CD4-positive, alpha-beta T cell treated with Interleukin-6 for 4 hours (primary cell): ENCODE measurements around the gene CHST1.

ENCODE experiments used
- DNase-seq: peaks from one replicate; pipeline ENCODE4 v3.0.0-alpha.2; 2020; ENCODE audit warnings: mixed read lengths

Gene CHST1

DNA sequence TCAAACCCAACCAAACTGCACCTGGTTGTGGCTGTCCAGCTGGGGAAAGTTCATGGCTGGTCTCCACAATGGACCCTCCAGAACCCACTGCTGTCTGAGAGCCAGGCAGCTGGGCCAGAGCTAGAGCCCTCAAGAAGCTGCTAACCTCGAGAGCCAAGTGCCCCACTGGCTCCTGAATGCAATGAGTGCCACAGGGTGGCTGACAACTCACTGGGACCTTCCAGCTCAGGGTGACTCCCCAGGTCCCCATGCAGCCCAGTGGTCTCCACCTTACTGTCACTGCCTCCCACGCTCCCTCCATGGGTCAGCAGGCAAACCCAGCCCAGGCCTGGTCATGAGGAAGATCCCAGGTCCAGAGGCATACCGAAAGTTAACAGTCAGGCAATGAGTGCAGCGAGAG is 8.0 kb upstream of the CHST1 start:
- no peak for DNase-seq

- DNase-seq, result no peak
Observed at GRCh38 chr11:45672593-45672992, 7.2 kb upstream of the CHST1 start.

DNA sequence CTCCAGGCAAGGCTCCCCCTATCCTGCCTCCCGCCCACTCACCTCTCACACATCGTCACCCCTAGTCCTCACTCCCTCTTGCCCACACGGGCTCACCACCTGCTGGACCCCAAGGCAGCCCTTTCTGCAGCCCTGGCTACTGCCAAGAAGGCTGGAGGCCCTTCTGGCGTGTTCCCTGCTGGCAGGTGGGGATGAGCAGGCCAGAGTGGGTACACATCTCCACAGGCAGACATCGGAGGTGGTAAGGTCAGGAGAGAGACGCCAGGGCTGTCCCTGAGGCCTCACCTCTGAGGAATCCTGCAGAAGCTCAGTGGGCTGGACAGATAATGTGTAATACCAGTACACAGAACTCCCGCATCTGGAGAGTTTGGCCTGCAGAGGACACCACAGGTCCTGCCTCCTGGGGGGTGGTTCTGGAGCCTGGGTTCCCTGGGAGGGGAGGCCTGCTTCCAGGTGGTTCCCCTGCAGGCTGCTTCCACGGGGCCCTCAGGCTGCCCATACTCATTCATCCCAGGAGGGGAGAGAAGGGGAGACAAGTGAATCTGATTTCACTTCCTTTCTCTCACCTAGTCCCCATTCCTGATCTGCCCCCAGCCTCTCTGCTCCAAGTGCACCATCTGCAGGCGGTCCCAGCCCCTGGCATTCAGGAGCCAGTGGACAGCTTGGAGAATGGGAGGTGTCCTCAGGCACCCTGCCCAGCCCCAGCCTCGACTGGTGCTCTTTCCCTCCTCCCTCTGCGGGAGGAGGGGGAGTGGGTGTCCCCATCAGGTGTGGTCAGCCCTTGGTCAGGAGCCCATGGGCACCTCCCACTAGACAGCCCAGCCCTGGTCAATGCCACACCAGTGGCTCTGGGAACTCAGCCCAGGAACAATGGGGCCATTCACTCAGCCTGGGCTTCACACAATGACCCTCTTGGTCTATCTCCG is 6.1 kb upstream of the CHST1 start:
- DNase-seq, result no peak

DNA sequence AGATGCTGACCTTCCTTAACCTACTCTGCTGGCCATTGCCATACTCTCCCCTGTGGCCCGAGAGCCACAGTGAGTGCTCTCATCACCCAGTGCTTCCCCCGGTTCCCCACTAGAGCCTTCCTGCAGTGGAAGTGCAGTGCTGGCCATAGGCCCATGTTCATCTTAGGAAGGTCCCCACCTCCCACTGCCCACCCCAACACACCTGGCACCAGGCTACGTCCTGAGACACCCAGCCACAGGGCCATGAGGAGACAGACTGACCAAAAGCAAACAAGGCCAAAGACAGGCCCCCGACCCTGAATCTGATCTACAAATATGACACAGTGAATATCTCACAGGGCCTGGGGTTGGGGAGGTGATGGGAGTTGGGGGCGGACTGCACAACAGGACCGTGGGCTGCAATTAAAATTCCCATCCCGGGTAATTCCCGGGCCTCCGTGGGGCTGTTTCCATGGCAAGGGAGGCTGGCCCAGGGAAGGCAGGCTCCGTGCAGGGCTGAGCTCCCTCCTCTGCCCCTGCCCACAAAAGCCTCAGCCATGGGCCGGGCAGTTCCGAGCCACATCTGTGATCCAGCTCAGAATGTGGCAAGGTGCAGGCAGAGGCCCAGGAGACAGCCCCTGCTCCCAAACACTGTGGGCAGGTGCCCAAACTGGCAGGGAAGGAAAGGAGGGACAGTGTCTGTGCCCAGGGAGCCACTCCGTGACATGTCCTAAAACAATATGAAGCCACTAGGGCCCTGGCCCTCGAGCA is 5.1 kb upstream of the CHST1 start:
- DNase-seq, result no peak

DNA sequence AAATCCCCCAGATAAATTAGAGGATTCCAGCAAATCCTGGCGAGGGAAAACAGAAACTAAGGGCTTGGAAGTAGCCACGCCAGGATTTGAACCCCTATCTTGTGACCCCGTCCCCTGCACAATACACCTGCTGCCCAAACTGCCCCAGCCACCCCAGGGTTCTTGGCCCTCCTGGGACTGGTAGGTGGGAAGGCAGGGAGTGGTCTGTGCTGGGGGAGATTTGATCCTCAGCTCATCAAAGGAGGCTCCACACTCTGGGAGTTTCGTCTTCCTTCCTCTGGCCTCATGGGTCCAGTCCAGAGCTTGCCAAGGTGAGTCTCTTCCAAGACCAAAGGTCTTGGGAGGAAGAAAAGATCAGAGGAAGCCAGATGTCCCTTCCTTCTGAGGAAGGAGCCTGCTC is 4.5 kb upstream of the CHST1 start:
- DNase-seq, result no peak

DNA sequence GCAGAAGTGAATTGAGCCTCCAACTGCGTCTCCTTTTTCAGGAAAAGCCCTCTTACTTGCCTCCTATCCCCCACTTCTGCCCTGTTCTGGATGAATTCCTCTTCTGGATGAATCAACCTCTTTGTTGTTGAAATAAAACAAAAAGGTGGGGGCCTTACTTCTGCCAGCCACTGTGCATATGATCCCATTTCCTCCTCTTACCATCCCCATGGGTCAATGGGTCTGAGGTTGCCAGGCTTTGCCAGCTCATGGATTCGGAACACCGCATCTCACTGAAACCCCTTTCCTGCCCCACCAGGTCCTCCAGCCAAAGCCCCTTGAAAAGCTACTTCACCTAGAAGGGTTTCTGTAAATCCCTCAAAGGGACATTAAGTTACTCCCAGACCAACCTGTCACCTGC is 3.7 kb upstream of the CHST1 start:
- DNase-seq, result no peak

DNA sequence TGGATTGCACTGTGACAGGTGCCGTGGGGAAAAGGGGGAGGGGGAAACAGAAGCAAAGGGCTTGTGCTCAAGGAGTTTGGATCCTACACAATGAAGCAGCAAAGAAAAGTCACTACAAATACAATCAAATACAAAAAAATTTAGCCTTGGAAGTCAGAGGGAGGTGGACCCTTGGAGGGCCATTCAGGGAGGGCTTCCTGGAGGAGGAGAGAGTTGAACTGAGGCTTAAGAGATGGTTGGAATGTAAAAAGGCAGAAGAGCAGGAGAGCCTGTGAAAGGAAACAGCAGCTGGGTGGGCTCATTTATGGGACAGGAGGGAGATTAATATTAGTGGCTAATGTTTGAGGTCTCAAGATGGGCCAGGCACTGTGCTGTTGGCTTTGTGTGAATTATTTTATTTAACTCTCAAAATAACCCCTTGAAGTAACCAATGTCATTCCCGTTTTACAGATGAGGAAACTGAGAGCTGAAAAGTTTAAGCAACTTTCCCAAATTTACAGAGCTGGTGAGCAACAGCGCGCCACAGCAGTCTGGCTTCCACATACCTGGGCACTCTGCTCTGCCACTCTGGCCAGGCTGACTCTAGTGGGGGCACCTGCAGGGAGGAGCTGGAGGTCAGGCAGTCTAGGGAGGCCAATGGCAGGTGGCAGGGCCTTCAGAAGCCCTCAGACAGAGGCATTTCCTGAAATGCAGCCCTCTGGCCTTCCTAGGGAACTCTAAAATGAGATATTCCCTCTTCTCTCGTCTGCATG is 2.7 kb upstream of the CHST1 start:
- DNase-seq, result no peak

DNA sequence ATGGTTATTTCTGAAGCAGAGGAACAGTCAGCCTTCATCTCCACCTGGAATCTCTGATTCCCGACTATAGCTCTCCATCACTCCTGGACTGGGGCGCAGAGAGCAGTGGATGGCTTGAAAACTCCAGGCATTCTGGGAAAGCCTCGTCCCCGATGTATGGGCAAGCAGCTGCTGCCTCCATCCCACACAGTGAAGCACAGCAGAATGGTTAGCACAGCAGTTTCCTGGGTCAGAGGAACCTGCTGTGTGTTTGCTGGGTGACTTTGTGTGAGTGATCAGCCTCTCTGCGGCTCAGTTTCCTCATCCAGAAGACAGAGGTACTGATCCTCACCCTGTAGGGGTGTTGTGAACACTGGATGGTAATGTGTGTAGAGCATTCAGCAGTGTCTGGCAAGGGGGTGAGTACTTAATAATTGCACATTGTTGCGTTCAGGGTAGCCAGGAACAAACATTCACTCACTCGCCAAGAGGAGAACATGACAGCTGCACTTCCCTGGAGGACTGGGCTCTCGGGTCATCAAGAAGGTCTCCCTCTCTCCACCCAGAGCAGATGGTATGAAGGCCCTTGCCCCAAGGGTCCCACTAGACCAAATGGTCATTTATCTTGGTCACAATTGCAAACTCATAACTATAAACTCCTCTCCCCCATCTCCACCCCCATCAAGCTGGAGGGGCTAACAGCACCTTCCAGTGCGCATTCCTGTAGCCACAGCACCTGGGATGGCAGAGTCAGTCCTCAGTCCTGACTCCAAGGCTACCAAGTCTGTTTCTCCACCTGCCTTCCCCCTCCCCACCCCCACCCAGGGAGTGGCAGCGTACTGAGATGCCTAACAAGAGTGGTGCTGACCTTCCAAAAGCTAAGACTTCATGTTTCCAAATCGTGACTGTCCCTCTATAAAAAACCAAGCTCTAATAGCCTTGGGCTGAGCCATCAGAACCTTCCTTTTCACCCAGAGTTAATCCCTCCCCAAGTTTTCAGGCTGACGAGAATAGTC is 1.5 kb upstream of the CHST1 start:
- no peak for DNase-seq

GRCh38 chr11:45665933-45666647 is 668 bp upstream of the CHST1 start:
- DNase-seq, result no peak

GRCh38 chr11:45664376-45665205 is 831 bp downstream of the CHST1 start:
- DNase-seq, result no peak

DNA sequence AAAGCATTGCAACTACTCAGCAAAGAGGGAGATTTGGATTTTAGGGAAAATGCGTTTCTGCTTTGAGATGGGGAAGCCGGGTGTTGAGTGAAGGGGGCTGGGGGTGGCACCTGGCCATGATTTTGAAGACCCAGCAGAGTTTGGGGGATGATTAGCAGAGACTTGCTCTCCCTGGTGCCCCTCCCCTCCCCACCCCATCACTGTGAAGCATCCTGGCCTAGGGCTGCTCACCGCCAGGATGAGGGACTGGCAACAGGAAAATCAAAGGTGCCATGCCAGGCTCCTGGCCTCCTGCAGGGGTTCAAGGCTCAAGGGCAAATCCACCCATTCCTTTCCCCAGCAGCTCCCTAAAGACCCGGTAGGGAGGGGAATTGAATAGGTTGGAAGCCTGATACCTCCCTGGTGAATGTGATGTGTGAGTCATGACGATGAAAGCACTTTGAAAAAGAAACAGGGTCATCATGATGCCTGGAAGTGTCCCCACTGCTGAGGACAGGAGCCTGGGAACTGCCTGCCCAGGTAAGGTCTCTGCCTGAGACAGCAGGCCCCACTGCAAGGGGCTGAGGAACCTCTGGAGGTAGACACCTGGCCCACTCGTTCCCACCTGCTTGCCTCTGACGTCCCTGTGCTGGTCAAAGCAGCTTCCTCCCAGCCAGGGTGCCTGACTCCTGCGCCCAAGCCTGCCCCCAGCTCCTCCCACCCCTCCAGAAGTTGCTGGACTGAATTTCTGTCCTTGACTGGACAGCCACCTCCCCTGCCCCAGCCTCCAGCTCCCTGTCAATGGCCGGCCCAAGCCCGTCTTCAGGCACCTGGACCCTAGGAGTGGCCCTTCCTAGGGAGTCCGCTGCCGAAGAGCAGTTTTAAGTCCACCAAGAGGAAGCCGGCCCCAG is 1.7 kb downstream of the CHST1 start:
- no peak for DNase-seq

- DNase-seq, result no peak
Observed at GRCh38 chr11:45662665-45663485, 2.5 kb downstream of the CHST1 start.

DNA sequence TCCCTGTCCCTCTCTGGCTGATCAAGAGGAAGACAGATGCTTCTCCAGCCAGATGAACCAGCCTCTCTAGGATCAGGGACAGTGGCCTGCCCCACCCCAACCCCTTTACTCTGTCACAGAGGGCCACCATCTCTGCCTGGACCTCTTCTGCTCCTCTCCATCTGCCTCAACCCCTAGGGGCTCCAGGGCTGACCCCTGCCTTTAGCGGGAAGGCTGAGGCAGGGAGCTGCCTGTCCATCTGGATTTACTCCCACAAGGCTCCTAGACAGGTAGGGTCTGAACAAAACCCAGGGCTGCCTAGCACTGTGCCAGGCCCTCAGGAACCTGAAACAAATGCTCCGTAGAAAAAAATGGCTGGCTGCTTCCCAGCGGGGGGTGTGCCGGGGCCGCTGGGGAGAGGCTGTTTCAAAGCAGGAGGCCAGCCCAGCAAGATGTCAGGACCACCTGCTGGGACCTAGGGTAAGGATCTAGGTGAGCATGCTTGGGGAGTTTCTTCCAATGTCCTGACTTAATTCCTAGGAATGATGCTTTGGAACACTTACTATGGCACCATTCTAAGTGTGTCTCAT is 3.2 kb downstream of the CHST1 start:
- DNase-seq, result no peak

DNA sequence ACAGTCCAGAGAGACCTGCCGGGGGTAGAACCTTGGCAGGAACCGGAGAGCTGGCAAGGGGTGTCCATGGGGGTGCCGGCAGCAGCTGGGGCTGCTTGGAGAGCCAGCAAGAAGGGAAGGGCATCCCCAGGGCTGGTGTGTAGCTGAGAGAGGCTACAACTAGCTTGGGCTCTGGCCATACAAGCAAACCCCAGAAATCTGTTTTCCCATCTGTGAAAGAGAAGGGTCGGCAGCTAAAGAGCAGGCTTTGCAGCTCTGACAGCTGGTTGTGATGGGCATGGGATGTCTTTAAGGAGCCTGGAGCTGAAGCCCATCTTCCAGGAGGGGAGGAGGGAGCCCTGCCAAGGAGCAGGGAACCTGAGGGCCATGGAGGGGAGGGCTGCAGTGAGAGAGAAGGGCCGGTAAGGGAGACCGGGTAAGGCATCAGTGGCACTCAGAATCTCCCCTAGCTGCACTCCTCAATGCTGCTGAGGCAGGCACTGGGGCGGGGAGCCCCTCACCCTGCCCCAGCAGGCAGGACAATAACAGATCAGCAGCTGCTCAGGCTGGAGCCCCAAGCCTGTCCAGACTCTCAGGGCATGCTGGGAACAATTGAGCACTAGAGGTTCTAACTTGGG is 3.9 kb downstream of the CHST1 start:
- no peak for DNase-seq

DNA sequence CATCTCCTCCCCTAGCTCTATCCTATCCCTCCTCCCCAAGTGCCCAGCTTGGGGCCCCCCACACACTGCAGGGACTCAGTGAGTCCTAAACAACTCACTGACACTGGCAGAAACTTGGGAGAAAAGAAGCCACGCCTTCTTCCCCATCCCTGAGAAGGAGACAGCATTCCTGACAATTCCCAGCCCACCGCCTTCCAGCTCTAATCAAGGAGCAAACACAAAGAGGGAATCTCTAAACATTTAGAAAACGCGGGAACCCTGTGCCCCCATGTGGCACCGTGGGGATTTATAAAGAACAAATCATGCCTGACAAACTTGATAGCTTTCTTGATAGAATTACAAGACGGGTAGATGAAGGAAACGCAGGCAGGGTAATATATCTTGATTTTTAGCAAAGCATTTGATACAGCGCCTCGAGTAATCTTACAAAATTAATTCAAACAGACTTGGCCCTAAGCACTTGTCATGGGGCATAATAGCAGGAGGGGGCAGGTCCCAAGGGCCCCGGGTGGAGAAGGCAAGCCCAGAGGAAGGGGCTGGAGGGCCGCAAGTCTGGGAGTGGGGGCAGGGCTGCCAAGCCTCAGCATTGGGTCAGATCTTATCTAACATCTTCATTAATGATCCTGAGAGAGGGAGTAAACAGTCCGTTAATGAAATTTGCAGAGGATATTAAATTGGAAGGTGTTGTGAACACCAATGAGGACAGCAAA is 4.5 kb downstream of the CHST1 start:
- no peak for DNase-seq

GRCh38 chr11:45659818-45660160 is 5.6 kb downstream of the CHST1 start:
- DNase-seq, result no peak
